Muscle layer of colon (tissue), 2 donors: Measurements from ENCODE around the gene FNTB.
"Not testable (repeated sequence)": the region's sequence is repeated elsewhere in the genome, so short reads cannot be mapped to it uniquely, and the experiment has no call there.

ENCODE experiments used
- H3K27ac ChIP-seq: one replicate; pipeline ENCODE4 v1.7.0; 2013; ENCODE audit warnings: low read depth, mild to moderate bottlenecking, low read length, moderate library complexity
- H3K27me3 ChIP-seq, 2 donors: one replicate each; pipeline ENCODE4 v1.7.0; 2013; ENCODE audit warnings: low read length in 2 of 2, mild to moderate bottlenecking in 2 of 2; ENCODE audit not compliant: insufficient read depth in 2 of 2, control insufficient read depth in 1 of 2
- H3K36me3 ChIP-seq: one replicate; pipeline ENCODE4 v1.7.0; 2013; ENCODE audit warnings: mild to moderate bottlenecking, low read length; ENCODE audit not compliant: insufficient read depth
- H3K4me1 ChIP-seq: one replicate; pipeline ENCODE4 v1.7.0; 2013; ENCODE audit warnings: mild to moderate bottlenecking, low read length; ENCODE audit not compliant: insufficient read depth
- H3K4me3 ChIP-seq, 2 donors: one replicate each; pipeline ENCODE4 v1.7.0; 2013; ENCODE audit warnings: low read length in 2 of 2, low read depth in 1 of 2, mild to moderate bottlenecking in 1 of 2, moderate library complexity in 1 of 2
- H3K9ac ChIP-seq: one replicate; pipeline ENCODE4 v1.7.0; 2013; ENCODE audit warnings: low read length
- H3K9me3 ChIP-seq: one replicate; pipeline ENCODE4 v1.7.0; 2013; ENCODE audit warnings: mild to moderate bottlenecking, low read length
- donor health status: abdominal sarcoma.
- donor health status: Adenocarcinoma of cecum.

The FNTB gene

DNA sequence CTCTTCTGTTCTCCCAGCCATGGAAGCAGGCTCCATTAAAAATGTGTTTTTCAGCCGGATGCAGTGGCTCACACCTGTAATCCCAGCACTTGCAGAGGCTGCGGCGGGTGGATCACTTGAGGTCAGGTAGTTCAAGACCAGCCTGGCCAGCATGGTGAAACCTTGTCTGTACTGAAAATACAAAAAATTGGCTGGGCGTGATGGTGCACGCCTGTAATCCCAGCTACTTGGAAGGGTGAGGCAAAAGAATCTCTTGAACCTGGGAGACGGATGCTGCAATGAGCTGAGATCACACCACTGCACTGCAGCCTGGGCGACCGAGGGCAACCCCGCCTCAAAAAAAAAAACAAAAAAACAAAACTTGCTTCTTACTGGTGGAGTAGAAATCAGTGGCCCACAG is 39.8 kb downstream of the FNTB start:
- H3K4me1 ChIP-seq, result peaks cover 6% of the 10 kb centered on the region
- no peaks in the 10 kb centered on the region for H3K9me3 ChIP-seq
- H3K27me3 ChIP-seq, result no peaks in the 10 kb centered on the region
- no peak overlapping the region for H3K9ac ChIP-seq
- H3K27ac ChIP-seq, result peak overlapping the region; percentile 41
- H3K36me3 ChIP-seq, result peaks cover 14% of the 10 kb centered on the region
- H3K4me3 ChIP-seq, result peak overlapping the region in 1 of 2 donors; percentile 38

DNA sequence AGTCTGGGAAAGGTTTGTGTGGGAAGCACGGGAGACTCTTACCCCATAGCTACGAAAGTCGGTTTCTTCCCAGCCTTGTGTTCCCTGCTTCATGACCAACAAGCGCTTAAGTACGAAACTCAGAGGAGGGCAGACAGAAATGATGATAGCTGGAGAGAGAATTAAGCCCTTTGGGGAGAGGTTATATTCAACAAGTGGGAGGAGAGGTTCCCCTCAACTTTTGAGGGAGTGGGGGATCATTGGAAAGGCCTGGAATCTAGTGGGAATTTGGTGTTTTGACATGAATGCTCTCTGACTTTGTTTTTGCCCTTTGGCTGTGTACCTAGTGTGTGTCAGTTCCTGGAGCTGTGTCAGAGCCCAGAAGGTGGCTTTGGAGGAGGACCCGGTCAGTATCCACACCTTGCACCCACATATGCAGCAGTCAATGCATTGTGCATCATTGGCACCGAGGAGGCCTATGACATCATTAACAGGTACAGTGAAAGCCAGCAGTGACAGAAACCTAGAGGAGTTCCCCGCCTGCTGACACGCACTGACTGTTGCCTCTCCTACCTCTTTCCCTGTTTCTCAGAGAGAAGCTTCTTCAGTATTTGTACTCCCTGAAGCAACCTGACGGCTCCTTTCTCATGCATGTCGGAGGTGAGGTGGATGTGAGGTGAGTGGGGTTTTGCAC is 40.6 kb downstream of the FNTB start:
- peaks cover 6% of the 10 kb centered on the region for H3K4me1 ChIP-seq
- H3K36me3 ChIP-seq, result peaks cover 19% of the 10 kb centered on the region
- H3K27ac ChIP-seq, result no peak overlapping the region
- H3K9me3 ChIP-seq, result no peaks in the 10 kb centered on the region
- H3K4me3 ChIP-seq, result no peak overlapping the region
- no peaks in the 10 kb centered on the region for H3K27me3 ChIP-seq
- H3K9ac ChIP-seq, result no peak overlapping the region

DNA sequence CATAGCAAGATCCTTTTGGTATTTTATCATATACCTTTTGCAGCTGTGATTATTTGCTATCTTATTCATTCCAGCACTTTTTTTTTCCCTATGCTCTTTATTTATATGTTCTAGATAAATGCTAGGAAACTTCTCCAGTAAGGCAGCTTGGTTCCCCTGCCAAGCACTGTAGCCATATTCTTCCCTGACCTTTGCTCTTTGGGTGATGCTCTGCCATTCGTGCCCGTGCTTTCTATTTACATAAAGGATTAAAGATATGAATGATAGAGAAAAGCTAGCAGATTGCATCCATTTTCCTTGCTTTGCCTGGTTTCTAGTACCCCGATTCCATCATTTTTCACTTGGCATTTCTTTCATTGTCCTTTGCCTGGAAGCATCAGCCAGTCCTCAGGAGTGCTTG is 42.2 kb downstream of the FNTB start:
- Histone ChIP-seq H3K4me3 (no peak overlapping the region), H3K9ac (no peak overlapping the region), H3K27ac (no peak overlapping the region), H3K4me1 (peaks cover 6% of the 10 kb centered on the region), H3K36me3 (peaks cover 22% of the 10 kb centered on the region), H3K9me3 (no peaks in the 10 kb centered on the region), H3K27me3 (no peaks in the 10 kb centered on the region)

DNA sequence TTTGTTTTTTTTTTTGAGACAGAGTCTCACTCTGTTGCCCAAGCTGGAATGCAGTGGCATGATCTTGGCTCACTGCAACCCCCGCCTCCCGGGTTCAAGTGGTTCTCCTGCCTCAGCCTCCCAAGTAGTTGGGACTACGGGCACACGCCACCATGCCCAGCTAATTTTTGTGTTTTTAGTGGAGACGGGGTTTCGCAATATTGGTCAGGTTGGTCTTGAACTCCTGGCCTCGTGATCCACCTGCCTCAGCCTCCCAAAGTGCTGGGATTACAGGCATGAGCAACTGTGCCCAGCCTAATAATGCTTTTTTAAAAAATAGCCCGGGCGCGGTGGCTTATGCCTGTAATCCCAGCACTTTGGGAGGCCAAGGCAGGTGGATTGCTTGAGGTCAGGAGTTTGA is 44.6 kb downstream of the FNTB start:
- Histone ChIP-seq H3K36me3 (peaks cover 22% of the 10 kb centered on the region), H3K4me1 (peaks cover 12% of the 10 kb centered on the region)
- not testable (repeated sequence) for H3K27ac ChIP-seq

DNA sequence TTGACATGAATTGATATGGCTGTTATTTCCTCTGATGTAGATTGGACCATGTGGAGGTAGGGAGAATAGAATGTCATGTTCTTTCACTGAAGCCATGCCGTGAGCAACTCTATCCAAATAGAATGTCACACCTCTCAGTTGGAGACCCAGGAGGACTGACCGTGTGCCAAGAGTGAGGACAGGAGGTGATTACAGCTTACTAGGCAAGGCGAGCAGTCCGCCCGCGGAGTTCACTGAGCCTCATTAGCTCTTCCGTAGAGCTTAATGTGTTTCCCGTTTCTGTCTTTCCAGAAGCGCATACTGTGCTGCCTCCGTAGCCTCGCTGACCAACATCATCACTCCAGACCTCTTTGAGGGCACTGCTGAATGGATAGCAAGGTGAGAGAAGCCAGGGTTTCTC is 45.6 kb downstream of the FNTB start:
- Histone ChIP-seq H3K4me1 (peaks cover 11% of the 10 kb centered on the region), H3K9ac (no peak overlapping the region), H3K4me3 (no peak overlapping the region), H3K36me3 (peaks cover 21% of the 10 kb centered on the region), H3K27ac (no peak overlapping the region), H3K27me3 (no peaks in the 10 kb centered on the region), H3K9me3 (no peaks in the 10 kb centered on the region)

More for the DNA sequence above, 44.6 kb downstream of the FNTB start:
- H3K4me3 ChIP-seq, H3K27me3 ChIP-seq, H3K9me3 ChIP-seq, H3K9ac ChIP-seq: not testable (repeated sequence)

DNA sequence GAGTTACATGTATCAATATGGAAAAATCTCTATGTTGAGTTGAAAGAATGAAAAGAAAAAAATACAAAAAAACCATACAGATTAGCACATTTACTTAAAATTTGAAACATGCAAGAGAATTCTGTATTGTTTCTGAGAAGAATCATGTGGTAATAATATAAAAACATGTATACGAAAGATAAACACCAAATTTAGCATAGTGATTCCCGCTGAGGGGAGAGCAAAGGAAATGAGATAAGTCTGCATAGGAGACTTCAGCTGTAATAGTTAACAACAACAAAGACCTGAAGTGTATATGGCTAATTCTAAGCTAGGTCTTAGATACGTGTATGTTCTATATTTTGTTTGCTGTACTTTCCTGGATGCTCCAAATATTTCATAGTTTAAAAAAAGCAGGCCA is 46.5 kb downstream of the FNTB start:
- Histone ChIP-seq H3K27me3 (no peaks in the 10 kb centered on the region), H3K4me3 (no peak overlapping the region), H3K4me1 (peaks cover 11% of the 10 kb centered on the region), H3K27ac (no peak overlapping the region), H3K9me3 (no peaks in the 10 kb centered on the region), H3K9ac (no peak overlapping the region), H3K36me3 (peaks cover 12% of the 10 kb centered on the region)

DNA sequence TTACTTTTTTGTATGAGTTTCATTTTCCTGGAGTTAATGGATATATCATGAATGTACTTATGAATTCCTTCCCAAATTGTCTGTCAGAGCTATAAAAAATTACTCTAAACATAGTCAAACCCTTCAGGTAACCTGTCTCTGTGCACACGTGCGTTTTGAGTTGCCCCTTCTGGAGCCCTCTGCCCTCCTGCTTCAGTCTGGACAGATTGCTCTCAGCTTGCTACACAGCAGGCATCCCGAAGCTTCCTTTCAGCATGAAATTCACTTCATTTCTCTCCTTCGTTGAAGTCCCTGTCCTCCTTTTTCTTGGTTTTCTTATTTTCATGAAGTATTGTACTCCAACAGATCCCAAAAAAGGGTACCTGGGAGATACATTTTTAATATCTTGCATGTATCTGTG is 47.3 kb downstream of the FNTB start:
- H3K9ac ChIP-seq, result no peak overlapping the region

DNA sequence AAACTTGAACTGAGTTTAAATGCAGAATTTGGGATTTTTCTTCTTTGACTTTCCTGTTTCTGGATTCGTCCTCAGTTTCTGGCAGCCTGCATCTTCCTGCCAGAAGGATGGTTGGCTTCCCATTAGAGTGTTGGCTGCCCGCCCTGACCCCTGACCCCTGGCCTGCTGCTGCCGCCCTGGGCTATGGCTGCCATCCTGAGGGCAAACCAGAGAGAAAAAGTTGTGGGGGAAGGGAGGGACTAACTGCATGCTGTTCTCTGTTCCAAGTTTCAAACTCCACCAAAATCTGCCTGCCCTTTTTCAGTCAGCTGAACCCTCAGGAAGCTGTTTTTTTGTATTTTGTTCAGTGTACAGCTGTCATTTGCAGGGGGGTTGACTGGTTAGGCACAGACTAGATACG is 48.4 kb downstream of the FNTB start:
- Histone ChIP-seq H3K9ac (no peak overlapping the region), H3K9me3 (no peaks in the 10 kb centered on the region), H3K36me3 (peaks cover 11% of the 10 kb centered on the region), H3K27ac (no peak overlapping the region), H3K4me3 (no peak overlapping the region), H3K4me1 (peaks cover 11% of the 10 kb centered on the region), H3K27me3 (no peaks in the 10 kb centered on the region)

More for the DNA sequence above, 47.3 kb downstream of the FNTB start:
- H3K9me3 ChIP-seq, result no peaks in the 10 kb centered on the region
- no peaks in the 10 kb centered on the region for H3K27me3 ChIP-seq
- peaks cover 8% of the 10 kb centered on the region for H3K36me3 ChIP-seq
- no peak overlapping the region for H3K27ac ChIP-seq
- H3K4me1 ChIP-seq, result peaks cover 11% of the 10 kb centered on the region
- no peak overlapping the region for H3K4me3 ChIP-seq

DNA sequence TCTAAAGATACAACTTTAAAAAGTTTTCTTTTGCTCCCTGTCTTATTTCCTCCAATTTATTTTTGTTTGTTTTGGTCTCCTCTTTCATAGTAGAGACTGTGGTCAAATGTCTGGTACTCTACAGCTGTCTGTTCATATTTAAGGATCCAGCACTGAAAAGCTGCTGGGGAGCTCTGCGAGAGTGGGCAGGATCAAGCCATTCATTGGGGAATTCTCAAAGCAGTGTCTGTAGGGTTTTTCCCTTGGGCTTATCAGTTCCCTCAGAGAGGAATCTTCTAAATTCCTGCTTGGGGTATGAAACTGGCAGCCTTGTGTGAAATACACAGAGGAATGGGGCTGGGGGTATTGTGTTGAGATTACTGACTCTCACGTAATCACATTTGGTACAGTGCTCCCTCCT is 52.3 kb downstream of the FNTB start:
- Histone ChIP-seq H3K27me3 (no peaks in the 10 kb centered on the region), H3K9ac (no peak overlapping the region), H3K36me3 (peaks cover 24% of the 10 kb centered on the region), H3K27ac (no peak overlapping the region), H3K4me3 (no peak overlapping the region), H3K4me1 (peaks cover 11% of the 10 kb centered on the region), H3K9me3 (no peaks in the 10 kb centered on the region)

DNA sequence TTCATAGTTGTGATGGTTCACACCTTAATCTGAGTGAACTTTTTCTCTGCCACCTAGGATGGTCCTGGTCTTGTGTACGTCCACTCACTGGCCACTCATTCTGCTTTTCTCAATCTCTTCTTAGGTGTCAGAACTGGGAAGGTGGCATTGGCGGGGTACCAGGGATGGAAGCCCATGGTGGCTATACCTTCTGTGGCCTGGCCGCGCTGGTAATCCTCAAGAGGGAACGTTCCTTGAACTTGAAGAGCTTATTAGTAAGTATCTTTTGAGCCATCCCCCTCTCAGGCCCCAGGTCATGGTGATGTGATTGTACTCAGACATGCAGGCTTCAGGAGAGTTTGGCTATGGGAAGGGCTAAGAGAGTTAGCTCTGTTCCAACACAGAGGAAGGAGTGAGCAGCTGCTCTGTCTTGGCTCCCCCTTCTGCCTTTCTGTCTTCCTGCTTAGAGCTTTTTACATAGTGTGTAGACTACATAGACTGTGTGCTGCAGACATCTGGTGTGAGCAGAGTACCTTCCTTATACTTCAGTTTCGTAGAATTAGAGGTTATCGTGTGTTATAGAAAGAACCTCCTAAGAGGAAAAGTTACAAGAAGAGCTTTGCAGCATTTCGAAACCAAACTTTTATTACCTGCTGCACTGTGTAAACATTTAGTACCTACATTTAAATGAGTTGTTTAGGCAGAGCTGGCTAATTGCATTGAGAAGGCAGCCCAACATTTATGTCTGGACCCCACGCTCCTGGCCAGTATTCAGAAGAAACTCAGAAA is 54.2 kb downstream of the FNTB start:
- no peaks in the 10 kb centered on the region for H3K4me1 ChIP-seq
- no peaks in the 10 kb centered on the region for H3K27me3 ChIP-seq
- H3K4me3 ChIP-seq, result no peak overlapping the region
- H3K27ac ChIP-seq, result no peak overlapping the region
- H3K9ac ChIP-seq, result no peak overlapping the region
- peaks cover 28% of the 10 kb centered on the region for H3K36me3 ChIP-seq
- no peaks in the 10 kb centered on the region for H3K9me3 ChIP-seq

DNA sequence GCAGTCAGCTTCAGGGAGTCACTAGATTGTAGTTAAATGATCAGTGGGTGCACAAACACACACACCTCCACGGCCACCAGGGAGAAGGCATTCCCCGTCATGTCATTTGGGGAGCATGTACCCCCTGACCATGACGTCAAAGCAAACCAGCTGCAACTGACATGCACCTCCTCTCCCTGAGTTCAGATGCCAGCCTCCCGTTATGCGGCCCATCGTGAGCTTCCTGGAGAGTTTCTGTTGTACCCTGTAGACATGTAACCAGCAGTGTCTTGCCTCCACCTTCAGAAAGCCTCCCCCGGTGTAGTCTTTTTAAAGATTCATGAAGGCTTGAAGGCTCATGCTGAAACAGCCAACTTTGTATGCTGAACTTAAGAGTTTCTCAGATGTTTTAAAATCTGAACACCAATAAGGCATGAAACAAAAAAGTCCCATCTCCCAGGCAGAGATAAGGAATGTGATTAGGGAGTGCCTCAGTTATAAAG is 54.8 kb downstream of the FNTB start:
- H3K36me3 ChIP-seq, result peaks cover 28% of the 10 kb centered on the region

More for the DNA sequence above, 54.8 kb downstream of the FNTB start:
- no peaks in the 10 kb centered on the region for H3K4me1 ChIP-seq
- no peak overlapping the region for H3K27ac ChIP-seq
- no peaks in the 10 kb centered on the region for H3K27me3 ChIP-seq
- no peak overlapping the region for H3K4me3 ChIP-seq
- no peak overlapping the region for H3K9ac ChIP-seq
- H3K9me3 ChIP-seq, result no peaks in the 10 kb centered on the region
